ENCODE data around the gene TTLL4. TPM values are rescaled to one million over a fixed set of nuclear protein-coding genes. Genes with fewer than 3 reads are reported as not detected.
"Not testable (repeated sequence)": the region's sequence is repeated elsewhere in the genome, so short reads cannot be mapped to it uniquely, and the experiment has no call there.

Gene TTLL4
- total RNA-seq, 1 experiment from 2014 or later: 33.6 TPM

GRCh38 chr2:218679119-218679518 is 31.5 kb upstream of the TTLL4 start:
- POLR2A ChIA-PET: no interaction called here
- Mint-ChIP-seq H3K4me3 (ENCODE audit: unreplicated experiment) (no peak overlapping the region), H3K27ac (ENCODE audit: low read depth, unreplicated experiment) (no peak overlapping the region), H3K4me1 (ENCODE audit: insufficient read depth, unreplicated experiment) (peaks cover 5% of the 10 kb centered on the region), H3K36me3 (ENCODE audit: insufficient read depth, unreplicated experiment) (peaks cover 34% of the 10 kb centered on the region), H3K27me3 (ENCODE audit: insufficient read depth, unreplicated experiment) (no peaks in the 10 kb centered on the region), H3K9me3 (ENCODE audit: unreplicated experiment) (no peaks in the 10 kb centered on the region)
- no TSS peak for BruUV-seq (replicated peaks)
- intact Hi-C loops (cut with micrococcal nuclease): no loop called here
- CTCF ChIA-PET: interaction anchor here (1.6 kb wide), 1 partner anchor 8 kb away, joined by 3 read pairs; no protein-coding TSS in a partner anchor
- TF ChIP-seq, protein P1, sequence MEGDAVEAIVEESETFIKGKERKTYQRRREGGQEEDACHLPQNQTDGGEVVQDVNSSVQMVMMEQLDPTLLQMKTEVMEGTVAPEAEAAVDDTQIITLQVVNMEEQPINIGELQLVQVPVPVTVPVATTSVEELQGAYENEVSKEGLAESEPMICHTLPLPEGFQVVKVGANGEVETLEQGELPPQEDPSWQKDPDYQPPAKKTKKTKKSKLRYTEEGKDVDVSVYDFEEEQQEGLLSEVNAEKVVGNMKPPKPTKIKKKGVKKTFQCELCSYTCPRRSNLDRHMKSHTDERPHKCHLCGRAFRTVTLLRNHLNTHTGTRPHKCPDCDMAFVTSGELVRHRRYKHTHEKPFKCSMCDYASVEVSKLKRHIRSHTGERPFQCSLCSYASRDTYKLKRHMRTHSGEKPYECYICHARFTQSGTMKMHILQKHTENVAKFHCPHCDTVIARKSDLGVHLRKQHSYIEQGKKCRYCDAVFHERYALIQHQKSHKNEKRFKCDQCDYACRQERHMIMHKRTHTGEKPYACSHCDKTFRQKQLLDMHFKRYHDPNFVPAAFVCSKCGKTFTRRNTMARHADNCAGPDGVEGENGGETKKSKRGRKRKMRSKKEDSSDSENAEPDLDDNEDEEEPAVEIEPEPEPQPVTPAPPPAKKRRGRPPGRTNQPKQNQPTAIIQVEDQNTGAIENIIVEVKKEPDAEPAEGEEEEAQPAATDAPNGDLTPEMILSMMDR (IDR thresholded peaks at IDR 0.05; ENCODE audit: unreplicated experiment): no peak
- DNase-seq (ENCODE audit: unreplicated experiment): no peak

GRCh38 chr2:218680061-218680460 is 30.6 kb upstream of the TTLL4 start:
- H3K4me3 Mint-ChIP-seq (ENCODE audit: unreplicated experiment): no peak overlapping the region
- H3K9me3 Mint-ChIP-seq (ENCODE audit: unreplicated experiment): no peaks in the 10 kb centered on the region
- H3K4me1 Mint-ChIP-seq (ENCODE audit: insufficient read depth, unreplicated experiment): peaks cover 5% of the 10 kb centered on the region
- intact Hi-C loops (cut with micrococcal nuclease): no loop called here
- no peak overlapping the region for H3K27ac Mint-ChIP-seq (ENCODE audit: low read depth, unreplicated experiment)
- DNase-seq (ENCODE audit: unreplicated experiment): no peak
- no peaks in the 10 kb centered on the region for H3K27me3 Mint-ChIP-seq (ENCODE audit: insufficient read depth, unreplicated experiment)
- peaks cover 40% of the 10 kb centered on the region for H3K36me3 Mint-ChIP-seq (ENCODE audit: insufficient read depth, unreplicated experiment)
- BruUV-seq (replicated peaks): no TSS peak
- TF ChIP-seq, protein P1 (IDR thresholded peaks at IDR 0.05; ENCODE audit: unreplicated experiment): no peak
- CTCF ChIA-PET: interaction anchor here (0.5 to 1.5 kb wide), 2 partner anchors 166 to 168 kb away, joined by 3 to 6 read pairs; no protein-coding TSS in a partner anchor
- POLR2A ChIA-PET: interaction anchor here (0.6 kb wide), 1 partner anchor 8 kb away, joined by 4 read pairs; the partner anchor contains the start of genes RNF25 and STK36

- intact Hi-C loops (cut with micrococcal nuclease): loop anchor here (1.0 to 2.0 kb wide), 3 partner anchors 29 to 281 kb away; no protein-coding TSS in a partner anchor
- H3K36me3 Mint-ChIP-seq (ENCODE audit: insufficient read depth, unreplicated experiment): peaks cover 24% of the 10 kb centered on the region
- peak; percentile 83 for DNase-seq (ENCODE audit: unreplicated experiment)
- ChIA-PET CTCF (interaction anchor here (0.5 to 3.4 kb wide), 31 partner anchors 8 to 824 kb away, joined by 3 to 44 read pairs (median 4); partner anchors contain the start of genes BCS1L, RNF25, STK36 and TTLL4), POLR2A (interaction anchor here (0.7 to 2.4 kb wide), 5 partner anchors 15 to 400 kb away, joined by 3 to 18 read pairs (median 3); partner anchors contain the start of genes BCS1L, RNF25, STK36 and ZNF142)
- TF ChIP-seq, protein P1 (IDR thresholded peaks at IDR 0.05; ENCODE audit: unreplicated experiment): peak; percentile 63
- H3K9me3 Mint-ChIP-seq (ENCODE audit: unreplicated experiment); BruUV-seq (replicated peaks); H3K4me3 Mint-ChIP-seq (ENCODE audit: unreplicated experiment); H3K27ac Mint-ChIP-seq (ENCODE audit: low read depth, unreplicated experiment); H3K27me3 Mint-ChIP-seq (ENCODE audit: insufficient read depth, unreplicated experiment); H3K4me1 Mint-ChIP-seq (ENCODE audit: insufficient read depth, unreplicated experiment): not testable (repeated sequence)
These were observed 23.1 kb upstream of the TTLL4 start for GRCh38 chr2:218687400-218688060.

GRCh38 chr2:218691234-218691633 is 19.4 kb upstream of the TTLL4 start:
- ChIA-PET CTCF (interaction anchor here (0.6 to 1.6 kb wide), 4 partner anchors 10 to 390 kb away, joined by 3 to 9 read pairs (median 4); partner anchors contain the start of genes RNF25 and STK36), POLR2A (interaction anchor here (0.9 kb wide), 1 partner anchor 20 kb away, joined by 3 read pairs; the partner anchor contains the start of gene RNF25)
- intact Hi-C loops (cut with micrococcal nuclease): no loop called here
- Mint-ChIP-seq H3K9me3 (ENCODE audit: unreplicated experiment) (no peaks in the 10 kb centered on the region), H3K27ac (ENCODE audit: low read depth, unreplicated experiment) (no peak overlapping the region), H3K36me3 (ENCODE audit: insufficient read depth, unreplicated experiment) (peaks cover 24% of the 10 kb centered on the region), H3K4me3 (ENCODE audit: unreplicated experiment) (no peak overlapping the region), H3K27me3 (ENCODE audit: insufficient read depth, unreplicated experiment) (no peaks in the 10 kb centered on the region), H3K4me1 (ENCODE audit: insufficient read depth, unreplicated experiment) (peaks cover 6% of the 10 kb centered on the region)
- DNase-seq (ENCODE audit: unreplicated experiment): no peak
- BruUV-seq (replicated peaks): no TSS peak
- TF ChIP-seq, protein P1 (IDR thresholded peaks at IDR 0.05; ENCODE audit: unreplicated experiment): no peak
